ENCODE results near the gene IRF3. TPM values are rescaled to one million over a fixed set of nuclear protein-coding genes. Genes with fewer than 3 reads are reported as not detected.

Gene IRF3
- total and polyA plus RNA-seq, 2 of the 4 experiments (the other 2 are of a cell fraction): 39.6 to 65.2 TPM

GRCh38 chr19:49680421-49681351 lies 15.0 kb upstream of the IRF3 start:
- H3K79me1 ChIP-seq (ENCODE audit: low read depth in 1 of 2, low read length in 2 of 2): peaks cover 19 to 67% of the 10 kb centered on the region in 2 experiments
- H4K20me1 ChIP-seq (ENCODE audit: insufficient read depth, low read length): peaks cover 54% of the 10 kb centered on the region
- peak overlapping the region in 1 of 2 experiments; percentile 83; a peak in 1 of 4 replicates for H4K8ac ChIP-seq (ENCODE audit: low read depth in 2 of 2, low read length in 2 of 2)
- peak overlapping the region; percentile 49 for H2BK5ac ChIP-seq (ENCODE audit: low read depth, low read length, poor library complexity, severe bottlenecking)
- H3K27ac ChIP-seq (ENCODE audit: insufficient read depth, low read length): peak overlapping the region; percentile 46
- ChIA-PET POLR2A (ENCODE audit: unreplicated experiment) (no interaction called here), CTCF (interaction anchor here (0.6 to 0.9 kb wide), 5 partner anchors 9 to 56 kb away, joined by 3 to 5 read pairs (median 3); partner anchors contain the start of genes ADM5, BCL2L12 and IRF3)
- H2AK9ac ChIP-seq (replicated peaks; ENCODE audit: low read depth, low read length, poor library complexity): peak overlapping the region; percentile 68
- peak overlapping the region; percentile 56; the same call in 1 of the 2 replicates for H3K14ac ChIP-seq (replicated peaks; ENCODE audit: low read depth, low read length)
- no peaks in the 10 kb centered on the region for H3K9me3 ChIP-seq (ENCODE audit: control insufficient read depth, insufficient read depth, low read length)
- DNase-seq: peak; percentile 78
- in situ Hi-C loops (cut with MboI; ENCODE audit: low sequenced_read_pairs) (loop anchor here (10.0 kb wide), 1 partner anchor 174 kb away; the partner anchor contains the start of gene PTOV1), dilution Hi-C loops (cut with HindIII; ENCODE audit: low sequenced_read_pairs, unreplicated experiment) (no loop called here), intact Hi-C loops (cut with micrococcal nuclease) (loop anchor here (5.0 kb wide), 1 partner anchor 108 kb away; no protein-coding TSS in a partner anchor)
- peaks cover 3% of the 10 kb centered on the region; the same call in 1 of the 2 replicates for H3K9me1 ChIP-seq (ENCODE audit: insufficient read depth, low read length)
- peak overlapping the region; percentile 57 for H3K9ac ChIP-seq (ENCODE audit: low read depth, low read length)
- H3K4ac ChIP-seq (ENCODE audit: low read depth, low read length): peak overlapping the region; percentile 74
- peaks cover 29% of the 10 kb centered on the region for H3K36me3 ChIP-seq (ENCODE audit: control insufficient read depth, insufficient read depth, low read length)
- peak overlapping the region; percentile 31; the same call in 1 of the 2 replicates for H4K91ac ChIP-seq (ENCODE audit: insufficient read depth, low read depth, low read length)
- no TSS peak for BruUV-seq (replicated peaks)
- H3K23ac ChIP-seq (ENCODE audit: low read depth, low read length): peak overlapping the region; percentile 31; the same call in 1 of the 2 replicates
- WGBS, 2 experiments (ENCODE audit: extremely low coverage in 2 of 2, insufficient read length in 1 of 2): 93% methylated on average over 3 of the region's 40 CpGs; no CpG with 5 or more reads in 1 of the 2 experiments
- TF ChIP-seq ELK1 (IDR thresholded peaks at IDR 0.05; ENCODE audit: borderline replicate concordance, low read depth, low read length) (no peak), SMC3 (IDR thresholded peaks at IDR 0.05; ENCODE audit: low read depth, low read length) (peak; percentile 63), CTCF (conservative IDR thresholded peaks at IDR 0.05; ENCODE audit: low read depth, low read length) (peak; percentile 98), RAD21 (IDR thresholded peaks at IDR 0.05; ENCODE audit: low read length) (peak; percentile 81)
- H3K4me2 ChIP-seq (ENCODE audit: low read depth, low read length): peak overlapping the region; percentile 61
- H3K4me1 ChIP-seq (ENCODE audit: control insufficient read depth, insufficient read depth, low read length): peaks cover 13% of the 10 kb centered on the region
- H2BK20ac ChIP-seq (ENCODE audit: low read depth, low read length): no peak overlapping the region
- peak overlapping the region; percentile 79 for H4K5ac ChIP-seq (ENCODE audit: low read depth, low read length)
- no peak overlapping the region for H3K4me3 ChIP-seq (ENCODE audit: insufficient read depth, low read depth, low read length)
- H3K18ac ChIP-seq (ENCODE audit: low read depth, low read length): no peak overlapping the region
- H2AK5ac ChIP-seq (ENCODE audit: low read depth, low read length): peak overlapping the region; percentile 86
- peak overlapping the region; percentile 84 for H2AFZ ChIP-seq (replicated peaks; ENCODE audit: low read length, poor library complexity)
- H3K27me3 ChIP-seq (ENCODE audit: control insufficient read depth, insufficient read depth, low read length): no peaks in the 10 kb centered on the region
- no peak overlapping the region for H2BK15ac ChIP-seq (ENCODE audit: low read depth, low read length)
- H2BK120ac ChIP-seq (ENCODE audit: low read depth, low read length): no peak overlapping the region
- H3K56ac ChIP-seq (ENCODE audit: extremely low read depth, insufficient read depth, low read length): no peak overlapping the region
- ATAC-seq (ENCODE audit: low read depth): peak; percentile 19

Measured in IMR-90 (cell line).